CD4-positive, alpha-beta T cell (primary cell): ENCODE measurements around the gene GPR89A. TPM values are rescaled to one million over a fixed set of nuclear protein-coding genes. Genes with fewer than 3 reads are reported as not detected.

ENCODE experiments used
- ATAC-seq: fragments of 200-7000 bp; cut with Tn5 transposase; one replicate; pipeline ENCODE4 v1.10.0; 2022; ENCODE audit warnings: mild to moderate bottlenecking; ENCODE audit not compliant: poor library complexity
- CTCF ChIA-PET: fragments of 350-600 bp; sonication (Branson Sonifier 250); formaldehyde crosslinking; loops from one replicate; lab custom pipeline; 2021; ENCODE audit warnings: antibody characterized with exemption, inconsistent platforms; lab: Charles Lee
- POLR2A ChIA-PET: fragments of 350-600 bp; sonication (Branson Sonifier 250); formaldehyde crosslinking; loops from one replicate; lab custom pipeline; 2021; ENCODE audit warnings: antibody characterized with exemption, inconsistent platforms; lab: Charles Lee
- DNase-seq, 14 experiments: peaks; one replicate each; pipeline ENCODE4 v3.0.0-alpha.2; 2013 to 2020; ENCODE audit warnings: mixed read lengths in 2 of 14
- H3K27ac ChIP-seq, 2 donors: one replicate each; pipeline versions ENCODE4 v1.5.1 to v1.7.0; 2013; ENCODE audit warnings: low read length in 2 of 2, low read depth in 1 of 2, mild to moderate bottlenecking in 1 of 2
- H3K27me3 ChIP-seq, 2 experiments: 1 replicate in 1 of 2; 2 replicates in 1 of 2; pipeline versions ENCODE4 v1.6.1 to v1.7.0; 2013; ENCODE audit warnings: low read length in 2 of 2, control low read depth in 1 of 2, mild to moderate bottlenecking in 1 of 2, moderate library complexity in 1 of 2; ENCODE audit not compliant: insufficient read depth in 2 of 2, control insufficient read depth in 1 of 2
- H3K36me3 ChIP-seq: one replicate; pipeline ENCODE4 v1.6.1; 2013; ENCODE audit warnings: low read length, control low read depth; ENCODE audit not compliant: insufficient read depth
- H3K4me1 ChIP-seq: one replicate; pipeline ENCODE4 v1.6.1; 2013; ENCODE audit warnings: low read length, control low read depth; ENCODE audit not compliant: insufficient read depth
- H3K4me3 ChIP-seq: one replicate; pipeline ENCODE4 v1.5.1; 2013; ENCODE audit warnings: mild to moderate bottlenecking, low read length, moderate library complexity
- H3K9me3 ChIP-seq, 2 experiments: 1 replicate in 1 of 2; 2 replicates in 1 of 2; pipeline versions ENCODE4 v1.6.1 to v1.7.0; 2013; ENCODE audit warnings: low read length in 2 of 2, mild to moderate bottlenecking in 2 of 2, control low read depth in 1 of 2, moderate library complexity in 1 of 2; ENCODE audit not compliant: control insufficient read depth in 1 of 2, insufficient read depth in 1 of 2
- H3K27ac Mint-ChIP-seq: one replicate; pipeline ENCODE4 v1.8.0; 2020; ENCODE audit warnings: mixed read lengths
- H3K27me3 Mint-ChIP-seq: one replicate; pipeline ENCODE4 v1.8.0; 2021; ENCODE audit warnings: mixed read lengths
- H3K36me3 Mint-ChIP-seq: one replicate; pipeline ENCODE4 v1.8.0; 2021; ENCODE audit warnings: low read depth, mixed read lengths
- H3K4me1 Mint-ChIP-seq: one replicate; pipeline ENCODE4 v1.8.0; 2021; ENCODE audit warnings: low read depth, mixed read lengths
- H3K4me3 Mint-ChIP-seq: one replicate; pipeline ENCODE4 v1.8.0; 2020; ENCODE audit warnings: mild to moderate bottlenecking, mixed read lengths
- H3K9me3 Mint-ChIP-seq: one replicate; pipeline ENCODE4 v1.8.0; 2020; ENCODE audit warnings: mixed read lengths
- CTCF ChIP-seq: fragments of 200-600 bp; IDR thresholded peaks from one replicate; pipeline ENCODE4 v1.8.0; 2022; ENCODE audit warnings: antibody characterized with exemption, mild to moderate bottlenecking
- intact Hi-C, 2 experiments: fragments of 100-400 bp; cut with DNase I in 1 of 2; cut with micrococcal nuclease in 1 of 2; formaldehyde crosslinking; loops; one replicate each; pipeline versions ENCODE4 v1.15.1 to v1.9.0; 2023 to 2025; cut with DNase I, micrococcal nuclease
- total RNA-seq, 174 experiments: library from RNA in 2 of 174; stranded (reverse) in 2 of 174; gene quantifications; one replicate each; pipeline ENCODE4 v1.2.3 and lab custom pipeline; 2021 to 2026

GPR89A gene
- total RNA-seq, 2 experiments from 2014 or later = 23.8 to 25.2 TPM

DNA sequence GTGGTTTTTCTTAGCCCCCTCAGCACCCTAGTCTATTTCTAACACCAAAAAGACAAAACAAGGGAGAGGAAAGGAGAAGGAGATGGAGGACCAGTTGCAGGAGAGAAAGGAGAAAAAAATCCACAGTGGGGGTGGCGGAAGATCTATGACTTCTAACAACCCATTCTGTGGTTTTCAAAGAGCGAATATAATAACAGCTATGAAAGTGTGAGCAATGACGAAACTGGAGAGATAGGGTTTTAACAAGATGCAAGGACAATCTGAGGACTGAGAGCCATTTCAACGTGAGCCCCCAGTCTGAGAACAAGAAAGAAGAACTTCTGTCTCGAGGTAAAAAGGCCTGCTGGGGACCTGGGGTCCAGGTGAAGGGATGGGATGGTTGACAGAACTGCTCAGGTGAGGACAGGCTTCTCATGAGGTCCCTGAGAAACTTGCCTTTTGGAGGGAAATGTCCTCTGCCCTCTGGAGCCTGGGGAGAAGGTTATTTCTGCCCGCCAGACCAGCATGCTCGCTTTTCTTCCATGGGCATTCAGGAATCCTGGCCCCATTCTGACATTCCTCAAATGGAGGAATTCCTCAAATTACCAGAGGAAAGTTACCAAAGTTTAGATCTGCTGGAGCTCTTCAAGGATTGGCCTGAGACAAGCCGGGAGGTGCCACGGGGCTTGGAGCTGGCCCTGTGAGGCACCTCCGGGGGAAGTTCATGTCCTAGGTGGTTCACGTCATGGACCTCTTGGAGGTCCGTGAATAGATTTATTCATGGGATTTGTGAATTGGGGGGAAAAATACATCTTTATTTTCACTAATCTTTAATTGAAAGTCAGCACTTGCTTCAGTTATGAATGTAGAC lies 111.7 kb downstream of the GPR89A start, which contains the start of gene CD160:
CD160 (plus strand) TSS at position 270 of the 850 bp plus-strand sequence. CDS start 8,829 bp downstream, outside the sequence.
- H3K9me3 Mint-ChIP-seq = no peaks in the 10 kb centered on the region
- ChIA-PET CTCF (interaction anchor here (1.3 kb wide), 1 partner anchor 10 kb away, joined by 4 read pairs; no protein-coding TSS in a partner anchor), POLR2A (no interaction called here)
- H3K36me3 Mint-ChIP-seq = no peaks in the 10 kb centered on the region
- Histone ChIP-seq H3K4me3 (no peak within 1 kb of the TSS), H3K27me3 (peaks cover 3 to 7% of the 10 kb centered on the region in 2 experiments), H3K4me1 (peaks cover 14% of the 10 kb centered on the region), H3K9me3 (no peaks in the 10 kb centered on the region), H3K36me3 (no peaks in the 10 kb centered on the region), H3K27ac (no peak within 1 kb of the TSS)
- TF ChIP-seq CTCF = no peak
- DNase-seq (peak in 1 of 14 experiments; percentile 52), ATAC-seq (no peak)
- intact Hi-C loops = loop anchor here in 1 of 2 experiments (5.0 kb wide), 1 partner anchor 127 kb away; no protein-coding TSS in a partner anchor
- no peak within 1 kb of the TSS for H3K27ac Mint-ChIP-seq
- H3K4me3 Mint-ChIP-seq = no peak within 1 kb of the TSS
- peaks cover 9% of the 10 kb centered on the region for H3K4me1 Mint-ChIP-seq
- peaks cover 29% of the 10 kb centered on the region for H3K27me3 Mint-ChIP-seq

Other genes starting within 250 kb of the GPR89A start
- gene NBPF20, start 182.4 kb upstream of the GPR89A start, total RNA-seq = 1 to 10 TPM; 3.3 to 3.5 TPM
- not detected for gene PDZK1, start 99.4 kb downstream of the GPR89A start, total RNA-seq
- gene CD160, start 111.5 kb downstream of the GPR89A start, total RNA-seq = not detected
- 10 to 100 TPM; 11.4 to 11.9 TPM for gene RNF115, start 216.1 kb downstream of the GPR89A start, total RNA-seq
- gene POLR3C, start 216.2 kb downstream of the GPR89A start, total RNA-seq = 10 to 100 TPM; 18.6 to 19.9 TPM
- gene NUDT17, start 237.6 kb downstream of the GPR89A start, total RNA-seq = 1 to 10 TPM; 1.6 to 2.8 TPM